HL-60 (cell line): ENCODE measurements around the gene SLC16A10.
"Not testable (repeated sequence)": the region's sequence is repeated elsewhere in the genome, so short reads cannot be mapped to it uniquely, and the experiment has no call there.

Experiments used
- DNase-seq, 2 experiments: peaks; one replicate each; pipeline ENCODE4 v3.0.0-alpha.2; 2010 to 2020; ENCODE audit warnings: low read depth in 1 of 2, low spot score in 1 of 2
- H3K27ac ChIP-seq: fragments of 250-450 bp; sonication (Bioruptor Pico); replicated peaks from 2 replicates; pipeline ENCODE4 v1.5.1; 2020; ENCODE audit warnings: mild to moderate bottlenecking, moderate library complexity
- H3K27me3 ChIP-seq: fragments of 250-450 bp; sonication (Bioruptor Pico); 2 replicates; pipeline ENCODE4 v1.5.1; 2021; ENCODE audit warnings: mild to moderate bottlenecking, moderate library complexity; ENCODE audit not compliant: insufficient read depth, poor library complexity, severe bottlenecking
- H3K4me3 ChIP-seq: replicated peaks from 2 replicates; pipeline ENCODE4 v1.5.1; 2011; ENCODE audit warnings: mild to moderate bottlenecking, control low read depth, low read length; ENCODE audit not compliant: insufficient read depth
- GABPA ChIP-seq: IDR thresholded peaks from 2 replicates; pipeline ENCODE4 v1.6.1; 2012; ENCODE audit warnings: low read depth
- POLR2AphosphoS5 ChIP-seq: IDR thresholded peaks from 2 replicates; pipeline ENCODE4 v1.6.1; 2012; ENCODE audit warnings: low read depth
- SPI1 ChIP-seq: IDR thresholded peaks from 2 replicates; pipeline ENCODE4 v1.6.1; 2012; ENCODE audit warnings: low read depth, mild to moderate bottlenecking, borderline replicate concordance
- TF ChIP-seq, protein P1 (sequence below): IDR thresholded peaks from one replicate; pipeline ENCODE4 v1.5.1; 2011; ENCODE audit warnings: low read length, control low read depth, inconsistent platforms; ENCODE audit not compliant: insufficient read depth
- TF ChIP-seq, protein P2 (sequence below): IDR thresholded peaks from 2 replicates; pipeline ENCODE4 v1.6.1; 2012; ENCODE audit warnings: low read depth; ENCODE audit not compliant: insufficient replicate concordance

SLC16A10 gene

GRCh38 chr6:111190637-111191036, 103.3 kb downstream of the SLC16A10 start:
- no peak for TF ChIP-seq POLR2AphosphoS5
- no peak for TF ChIP-seq GABPA
- TF ChIP-seq, protein P1, sequence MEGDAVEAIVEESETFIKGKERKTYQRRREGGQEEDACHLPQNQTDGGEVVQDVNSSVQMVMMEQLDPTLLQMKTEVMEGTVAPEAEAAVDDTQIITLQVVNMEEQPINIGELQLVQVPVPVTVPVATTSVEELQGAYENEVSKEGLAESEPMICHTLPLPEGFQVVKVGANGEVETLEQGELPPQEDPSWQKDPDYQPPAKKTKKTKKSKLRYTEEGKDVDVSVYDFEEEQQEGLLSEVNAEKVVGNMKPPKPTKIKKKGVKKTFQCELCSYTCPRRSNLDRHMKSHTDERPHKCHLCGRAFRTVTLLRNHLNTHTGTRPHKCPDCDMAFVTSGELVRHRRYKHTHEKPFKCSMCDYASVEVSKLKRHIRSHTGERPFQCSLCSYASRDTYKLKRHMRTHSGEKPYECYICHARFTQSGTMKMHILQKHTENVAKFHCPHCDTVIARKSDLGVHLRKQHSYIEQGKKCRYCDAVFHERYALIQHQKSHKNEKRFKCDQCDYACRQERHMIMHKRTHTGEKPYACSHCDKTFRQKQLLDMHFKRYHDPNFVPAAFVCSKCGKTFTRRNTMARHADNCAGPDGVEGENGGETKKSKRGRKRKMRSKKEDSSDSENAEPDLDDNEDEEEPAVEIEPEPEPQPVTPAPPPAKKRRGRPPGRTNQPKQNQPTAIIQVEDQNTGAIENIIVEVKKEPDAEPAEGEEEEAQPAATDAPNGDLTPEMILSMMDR = no peak
- TF ChIP-seq, protein P2, sequence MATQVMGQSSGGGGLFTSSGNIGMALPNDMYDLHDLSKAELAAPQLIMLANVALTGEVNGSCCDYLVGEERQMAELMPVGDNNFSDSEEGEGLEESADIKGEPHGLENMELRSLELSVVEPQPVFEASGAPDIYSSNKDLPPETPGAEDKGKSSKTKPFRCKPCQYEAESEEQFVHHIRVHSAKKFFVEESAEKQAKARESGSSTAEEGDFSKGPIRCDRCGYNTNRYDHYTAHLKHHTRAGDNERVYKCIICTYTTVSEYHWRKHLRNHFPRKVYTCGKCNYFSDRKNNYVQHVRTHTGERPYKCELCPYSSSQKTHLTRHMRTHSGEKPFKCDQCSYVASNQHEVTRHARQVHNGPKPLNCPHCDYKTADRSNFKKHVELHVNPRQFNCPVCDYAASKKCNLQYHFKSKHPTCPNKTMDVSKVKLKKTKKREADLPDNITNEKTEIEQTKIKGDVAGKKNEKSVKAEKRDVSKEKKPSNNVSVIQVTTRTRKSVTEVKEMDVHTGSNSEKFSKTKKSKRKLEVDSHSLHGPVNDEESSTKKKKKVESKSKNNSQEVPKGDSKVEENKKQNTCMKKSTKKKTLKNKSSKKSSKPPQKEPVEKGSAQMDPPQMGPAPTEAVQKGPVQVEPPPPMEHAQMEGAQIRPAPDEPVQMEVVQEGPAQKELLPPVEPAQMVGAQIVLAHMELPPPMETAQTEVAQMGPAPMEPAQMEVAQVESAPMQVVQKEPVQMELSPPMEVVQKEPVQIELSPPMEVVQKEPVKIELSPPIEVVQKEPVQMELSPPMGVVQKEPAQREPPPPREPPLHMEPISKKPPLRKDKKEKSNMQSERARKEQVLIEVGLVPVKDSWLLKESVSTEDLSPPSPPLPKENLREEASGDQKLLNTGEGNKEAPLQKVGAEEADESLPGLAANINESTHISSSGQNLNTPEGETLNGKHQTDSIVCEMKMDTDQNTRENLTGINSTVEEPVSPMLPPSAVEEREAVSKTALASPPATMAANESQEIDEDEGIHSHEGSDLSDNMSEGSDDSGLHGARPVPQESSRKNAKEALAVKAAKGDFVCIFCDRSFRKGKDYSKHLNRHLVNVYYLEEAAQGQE = no peak
- TF ChIP-seq SPI1 = no peak
- no peak for DNase-seq
- H3K27me3 ChIP-seq = no peaks in the 10 kb centered on the region
- H3K4me3 ChIP-seq = no peak overlapping the region
- no peak overlapping the region for H3K27ac ChIP-seq

- not testable (repeated sequence) for DNase-seq, H3K27me3 ChIP-seq, H3K4me3 ChIP-seq, H3K27ac ChIP-seq
Measured at GRCh38 chr6:111191136-111191535, 103.8 kb downstream of the SLC16A10 start.

DNA sequence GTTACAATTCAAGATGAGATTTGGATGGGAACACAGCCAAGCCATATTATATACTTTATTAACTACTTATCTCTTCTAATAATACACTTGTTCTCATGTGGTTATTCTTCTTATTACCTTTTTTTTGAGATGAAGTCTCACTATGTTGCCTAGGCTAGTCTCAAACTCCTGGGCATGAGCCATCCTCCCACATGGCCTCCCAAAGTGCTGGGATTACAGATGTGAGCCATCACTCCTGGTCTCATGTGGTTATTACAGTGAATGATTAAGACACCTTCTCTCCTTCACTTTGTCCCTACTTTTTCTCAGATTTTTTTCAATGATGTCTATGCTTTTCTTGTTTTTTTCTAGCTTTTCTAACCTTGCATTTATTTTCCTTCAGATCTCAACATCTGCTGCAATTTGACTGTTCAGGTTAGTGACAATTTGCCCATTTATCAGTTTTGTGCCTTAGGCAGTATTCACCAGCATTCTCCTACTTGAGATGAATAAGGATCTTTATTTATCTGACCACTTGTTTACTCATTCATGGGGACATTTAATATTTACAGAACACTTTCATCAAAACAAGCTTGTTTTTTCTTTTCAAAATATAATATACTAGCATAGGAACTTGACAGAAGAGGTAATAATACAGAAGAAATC, 105.7 kb downstream of the SLC16A10 start:
- Histone ChIP-seq H3K4me3 (no peak overlapping the region), H3K27me3 (no peaks in the 10 kb centered on the region), H3K27ac (no peak overlapping the region)
- no peak for DNase-seq
- TF ChIP-seq SPI1 (no peak), POLR2AphosphoS5 (no peak)
- TF ChIP-seq, protein P2 = no peak

- H3K27me3 ChIP-seq = no peaks in the 10 kb centered on the region
- no peak for DNase-seq
- H3K4me3 ChIP-seq = no peak overlapping the region
- TF ChIP-seq, protein P1 = no peak
- TF ChIP-seq, protein P2 = no peak
- TF ChIP-seq SPI1 = no peak
- TF ChIP-seq GABPA = no peak
- no peak for TF ChIP-seq POLR2AphosphoS5
- H3K27ac ChIP-seq = no peak overlapping the region
Measured at GRCh38 chr6:111195656-111196055, 108.4 kb downstream of the SLC16A10 start.
